K562 (cell line): Measurements from ENCODE around the gene TTLL9. TPM values are rescaled to one million over a fixed set of nuclear protein-coding genes. Genes with fewer than 3 reads are reported as not detected.

Experiments used
- HNRNPL ChIP-seq: fragments of 200-400 bp; formaldehyde crosslinking; IDR thresholded peaks from 2 replicates; pipeline ENCODE4 v1.6.1; 2017; ENCODE audit warnings: low read depth, mild to moderate bottlenecking, low read length
- KLF10 ChIP-seq: fragments of 250-450 bp; sonication (Bioruptor Pico); IDR thresholded peaks from 2 replicates; pipeline ENCODE4 v1.6.1; 2021; ENCODE audit warnings: matching md5 sums
- MAZ ChIP-seq, 2 experiments: fragments of 450-650 bp in 1 of 2; sonication (generic) in 1 of 2; formaldehyde crosslinking; IDR thresholded peaks in 1 of 2; conservative IDR thresholded peaks in 1 of 2; 2 replicates each; pipeline versions ENCODE4 v1.4.0 to v1.5.0; 2020; ENCODE audit warnings: mild to moderate bottlenecking in 1 of 2, missing genetic modification reagents in 1 of 2
- RBM14 ChIP-seq: fragments of 200-400 bp; formaldehyde crosslinking; IDR thresholded peaks from 2 replicates; pipeline ENCODE4 v1.6.1; 2018; ENCODE audit warnings: low read depth, mild to moderate bottlenecking, low read length, moderate library complexity, borderline replicate concordance; ENCODE audit not compliant: insufficient read depth
- REST ChIP-seq, 2 experiments: fragments of 450-650 bp; formaldehyde crosslinking in 1 of 2; IDR thresholded peaks; 2 replicates each; pipeline versions ENCODE4 v1.4.0 to v1.6.1; 2014 to 2020; ENCODE audit warnings: mild to moderate bottlenecking in 2 of 2, borderline replicate concordance in 1 of 2, low read depth in 1 of 2
- polyA plus RNA-seq, 8 experiments: library from polyadenylated mRNA; depleted of rRNA in 4 of 8; stranded (reverse) in 5 of 8; unstranded in 3 of 8; fragments of >200 nt; fragmentation: Nextera tagmentation in 2 of 8; fragmentation: Illumina TruSeq in 1 of 8; extraction: Ambion mirVana in 2 of 8; extraction: Trizol in 1 of 8; gene quantifications; 2 replicates each; pipeline versions ENCODE4 v1.2.1 to v1.2.3, GENCODE V29; 2011 to 2014; ENCODE audit warnings: inconsistent platforms in 1 of 8, missing spikeins in 1 of 8
- total RNA-seq, 7 experiments: library from RNA; depleted of rRNA in 6 of 7; stranded (reverse); fragments of >200 nt in 6 of 7; fragmentation: Illumina TruSeq in 2 of 7; extraction: Trizol in 2 of 7; gene quantifications; 2 replicates each; pipeline versions ENCODE4 v1.2.1 to v1.2.3, GENCODE V29; 2011 to 2021; ENCODE audit warnings: low replicate concordance in 1 of 7

Gene TTLL9
- total and polyA plus RNA-seq, 9 of the 15 experiments (the other 6 are each of a cell fraction or from before 2014, with no cell fraction given): 0.06 to 0.07 TPM; not detected in 7

DNA sequence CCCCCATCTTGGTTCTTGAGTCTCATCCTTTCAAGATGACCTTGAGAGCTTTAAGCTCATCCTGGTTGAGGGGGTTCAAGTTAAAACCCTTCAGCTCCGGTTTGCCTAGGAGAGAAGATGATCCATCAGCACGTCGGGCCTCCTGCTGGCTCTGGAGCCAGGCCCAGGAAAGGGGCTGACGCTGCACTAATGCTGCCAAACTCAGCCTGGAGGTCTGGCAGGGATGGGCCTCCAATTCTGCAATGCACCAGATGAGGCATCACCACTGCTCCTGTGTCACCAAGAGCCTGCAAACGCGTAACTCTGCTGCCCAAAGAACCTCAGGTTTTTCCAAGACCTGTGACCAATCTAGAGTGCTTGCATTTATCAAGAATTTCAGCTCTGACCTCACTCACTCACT, 75.4 kb downstream of the TTLL9 start (continued):
- TF ChIP-seq REST (IDR thresholded peaks at IDR 0.05; ENCODE audit: borderline replicate concordance) (no peak), REST (CRISPR knock-in tag; IDR thresholded peaks at IDR 0.05; ENCODE audit: low read depth) (no peak), KLF10 (CRISPR knock-in tag) (no peak), RBM14 (no peak), MAZ (CRISPR knock-in tag; conservative IDR thresholded peaks at IDR 0.05 in 1 of 2, IDR thresholded peaks at IDR 0.05 in 1 of 2) (no peak), HNRNPL (no peak)
